Activated T-cell treated with anti-CD3 and anti-CD28 coated beads for 1 hour (primary cell): ENCODE measurements around the gene FAM229B.

Experiments
- DNase-seq: peaks from one replicate; pipeline ENCODE4 v3.0.0-alpha.2; 2020; ENCODE audit warnings: low read depth

Gene FAM229B

GRCh38 chr6:112144145-112144926, 56.9 kb downstream of the FAM229B start:
- DNase-seq = no peak

- DNase-seq = no peak
Measured at GRCh38 chr6:112145080-112145573, 57.7 kb downstream of the FAM229B start.

- no peak for DNase-seq
Measured at GRCh38 chr6:112148103-112148502, 60.7 kb downstream of the FAM229B start.

GRCh38 chr6:112149236-112149635, 61.8 kb downstream of the FAM229B start:
- DNase-seq = no peak

- DNase-seq = no peak
Measured at GRCh38 chr6:112149719-112150263, 62.4 kb downstream of the FAM229B start.

GRCh38 chr6:112150363-112150762, 63.0 kb downstream of the FAM229B start:
- no peak for DNase-seq
